ENCODE measurements around the gene HNF1A. TPM values are rescaled to one million over a fixed set of nuclear protein-coding genes. Genes with fewer than 3 reads are reported as not detected.

Gene HNF1A
- total RNA-seq, 4 donors from 2014 or later: not detected

DNA sequence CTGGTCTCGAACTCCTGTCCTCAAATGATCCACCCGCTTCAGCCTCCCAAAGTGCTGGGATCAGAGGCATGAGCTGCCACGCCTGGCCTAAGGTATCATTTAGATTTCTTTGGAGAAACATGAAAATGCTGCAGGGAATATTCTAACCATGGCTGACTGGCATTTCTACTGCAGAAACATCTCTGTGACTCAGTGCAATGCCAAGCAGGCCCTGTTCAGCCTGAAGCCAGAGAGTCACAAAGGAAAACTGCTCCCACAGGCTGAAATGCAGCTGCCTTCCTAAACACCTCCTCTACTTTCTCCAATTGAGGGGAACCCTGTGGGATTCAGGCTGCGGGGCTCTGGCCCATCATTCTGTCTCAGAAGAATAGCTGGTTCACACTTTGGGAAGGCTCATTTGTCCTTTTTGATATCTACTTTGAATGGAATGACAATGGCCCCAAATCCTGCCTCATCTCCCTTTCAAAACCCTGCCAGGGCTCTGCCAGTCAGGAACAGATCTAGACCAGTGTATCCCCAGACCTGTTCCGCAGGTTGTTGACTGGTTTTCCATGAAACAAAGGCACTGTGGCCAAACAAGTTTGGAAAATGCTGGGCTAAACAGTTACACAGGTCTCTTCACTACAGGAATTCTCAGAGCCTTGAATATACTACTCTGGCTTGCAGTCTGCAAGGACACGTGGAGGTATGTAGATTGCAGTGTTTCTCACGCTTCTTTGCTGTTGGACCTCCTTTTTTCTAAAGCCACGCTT is 30.2 kb downstream of the HNF1A start:
- intact Hi-C loops (cut with DNase I): no loop called here
- no peak overlapping the region for H3K27ac ChIP-seq
- H3K36me3 ChIP-seq: peaks cover 20 to 42% of the 10 kb centered on the region in 2 donors
- no peaks in the 10 kb centered on the region for H3K4me1 ChIP-seq
- no peaks in the 10 kb centered on the region for H3K9me3 ChIP-seq
- TF ChIP-seq, protein P1, sequence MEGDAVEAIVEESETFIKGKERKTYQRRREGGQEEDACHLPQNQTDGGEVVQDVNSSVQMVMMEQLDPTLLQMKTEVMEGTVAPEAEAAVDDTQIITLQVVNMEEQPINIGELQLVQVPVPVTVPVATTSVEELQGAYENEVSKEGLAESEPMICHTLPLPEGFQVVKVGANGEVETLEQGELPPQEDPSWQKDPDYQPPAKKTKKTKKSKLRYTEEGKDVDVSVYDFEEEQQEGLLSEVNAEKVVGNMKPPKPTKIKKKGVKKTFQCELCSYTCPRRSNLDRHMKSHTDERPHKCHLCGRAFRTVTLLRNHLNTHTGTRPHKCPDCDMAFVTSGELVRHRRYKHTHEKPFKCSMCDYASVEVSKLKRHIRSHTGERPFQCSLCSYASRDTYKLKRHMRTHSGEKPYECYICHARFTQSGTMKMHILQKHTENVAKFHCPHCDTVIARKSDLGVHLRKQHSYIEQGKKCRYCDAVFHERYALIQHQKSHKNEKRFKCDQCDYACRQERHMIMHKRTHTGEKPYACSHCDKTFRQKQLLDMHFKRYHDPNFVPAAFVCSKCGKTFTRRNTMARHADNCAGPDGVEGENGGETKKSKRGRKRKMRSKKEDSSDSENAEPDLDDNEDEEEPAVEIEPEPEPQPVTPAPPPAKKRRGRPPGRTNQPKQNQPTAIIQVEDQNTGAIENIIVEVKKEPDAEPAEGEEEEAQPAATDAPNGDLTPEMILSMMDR (IDR thresholded peaks at IDR 0.05): no peak
- no peak for TF ChIP-seq POLR2A (IDR thresholded peaks at IDR 0.05)
- WGBS, 2 donors: 94 to 96% methylated on average over 8 of the region's 8 CpGs
- H3K4me3 ChIP-seq (replicated peaks in 1 of 3): no peak overlapping the region
- no peaks in the 10 kb centered on the region for H3K27me3 ChIP-seq
- DNase-seq: no peak

DNA sequence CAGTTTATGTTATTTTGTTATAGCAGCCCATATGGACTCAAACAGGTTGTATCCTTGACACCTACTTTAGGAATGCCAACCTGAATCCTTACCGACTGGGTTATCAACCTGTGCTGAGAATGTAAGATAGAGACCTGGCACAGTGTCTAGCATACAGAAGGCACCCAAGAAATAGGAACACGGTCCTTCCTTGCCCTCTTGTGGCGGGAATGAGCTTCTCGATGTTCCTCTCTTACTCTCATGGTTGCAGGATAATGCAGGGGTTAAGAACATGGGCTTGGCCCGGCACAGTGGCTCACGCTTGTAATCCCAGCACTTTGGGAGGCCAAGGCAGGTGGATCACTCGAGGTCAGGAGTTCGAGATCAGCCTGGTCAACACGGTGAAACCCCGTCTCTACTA is 31.4 kb downstream of the HNF1A start:
- H3K36me3 ChIP-seq: peaks cover 14 to 30% of the 10 kb centered on the region in 2 donors
- WGBS, 2 donors: 68 to 73% methylated on average over 10 of the region's 10 CpGs
- peak; percentile 13 to 17 for DNase-seq
- no peak overlapping the region for H3K4me3 ChIP-seq (replicated peaks in 1 of 3)
- intact Hi-C loops (cut with DNase I): no loop called here
- no peaks in the 10 kb centered on the region for H3K4me1 ChIP-seq
- H3K27me3 ChIP-seq: no peaks in the 10 kb centered on the region
- TF ChIP-seq, protein P1 (IDR thresholded peaks at IDR 0.05): peak in 3 of 6 experiments; percentile 12 to 22 (median 19)
- no peak for TF ChIP-seq POLR2A (IDR thresholded peaks at IDR 0.05)
- no peaks in the 10 kb centered on the region for H3K9me3 ChIP-seq
- H3K27ac ChIP-seq: no peak overlapping the region

DNA sequence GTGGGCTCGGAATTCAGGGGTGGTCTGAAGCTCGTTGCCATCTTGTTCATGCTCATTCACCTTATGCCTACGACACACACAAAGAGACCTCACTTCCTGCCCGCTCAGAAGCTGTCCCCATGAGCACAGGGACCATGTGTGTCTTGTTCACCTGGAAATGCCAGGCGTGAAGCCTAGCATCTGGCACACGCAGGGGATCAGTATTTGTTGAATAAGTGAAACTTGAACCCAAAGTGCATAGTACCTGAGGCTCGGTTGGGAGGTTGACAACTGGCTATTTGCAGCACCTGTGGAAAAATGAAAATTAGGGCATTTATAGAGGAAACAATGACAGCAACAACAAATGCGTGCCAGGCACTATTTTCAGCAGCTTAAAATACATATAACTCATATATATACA is 32.5 kb downstream of the HNF1A start:
- no peaks in the 10 kb centered on the region for H3K27me3 ChIP-seq
- WGBS, 2 donors: 92 to 95% methylated on average over 8 of the region's 8 CpGs
- H3K27ac ChIP-seq: no peak overlapping the region
- no peak overlapping the region for H3K4me3 ChIP-seq (replicated peaks in 1 of 3)
- no peak for TF ChIP-seq POLR2A (IDR thresholded peaks at IDR 0.05)
- TF ChIP-seq, protein P1 (IDR thresholded peaks at IDR 0.05): no peak
- H3K4me1 ChIP-seq: peaks cover 5% of the 10 kb centered on the region in 2 donors
- no peaks in the 10 kb centered on the region for H3K9me3 ChIP-seq
- DNase-seq: no peak
- H3K36me3 ChIP-seq: peaks cover 14 to 29% of the 10 kb centered on the region in 2 donors
- intact Hi-C loops (cut with DNase I): no loop called here

DNA sequence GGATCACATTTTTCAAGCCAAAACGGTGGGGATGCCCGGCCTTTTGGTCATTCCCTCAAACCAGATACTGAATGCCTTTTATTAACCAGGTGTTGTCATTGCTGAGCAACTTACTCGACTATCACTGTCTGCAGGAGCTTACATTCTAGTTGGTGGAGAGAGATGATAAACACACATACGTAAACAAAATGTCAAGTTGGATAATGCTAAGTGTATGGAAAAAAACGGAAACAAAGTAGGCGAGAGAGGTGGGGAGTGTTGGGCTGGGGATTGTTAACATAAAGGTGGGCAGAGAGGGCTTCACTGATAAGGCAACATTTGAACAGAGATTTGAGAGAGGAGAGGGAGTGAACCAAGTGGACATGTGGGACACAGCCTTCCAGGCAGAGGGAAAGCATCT is 33.5 kb downstream of the HNF1A start:
- H3K27me3 ChIP-seq: no peaks in the 10 kb centered on the region
- H3K36me3 ChIP-seq: peaks cover 14 to 25% of the 10 kb centered on the region in 2 donors
- intact Hi-C loops (cut with DNase I): no loop called here
- H3K4me3 ChIP-seq (replicated peaks in 1 of 3): no peak overlapping the region
- H3K27ac ChIP-seq: no peak overlapping the region
- DNase-seq: no peak
- WGBS, 2 donors: 86 to 90% methylated on average over 6 of the region's 6 CpGs
- H3K9me3 ChIP-seq: no peaks in the 10 kb centered on the region
- H3K4me1 ChIP-seq: peaks cover 5 to 6% of the 10 kb centered on the region in 2 donors
- TF ChIP-seq POLR2A (IDR thresholded peaks at IDR 0.05): no peak
- TF ChIP-seq, protein P1 (IDR thresholded peaks at IDR 0.05): no peak

- TF ChIP-seq, protein P1 (IDR thresholded peaks at IDR 0.05): no peak
- no peak for TF ChIP-seq POLR2A (IDR thresholded peaks at IDR 0.05)
- H3K36me3 ChIP-seq: peaks cover 14 to 17% of the 10 kb centered on the region in 2 donors
- intact Hi-C loops (cut with DNase I): no loop called here
- no peaks in the 10 kb centered on the region for H3K9me3 ChIP-seq
- H3K27ac ChIP-seq: no peak overlapping the region
- WGBS, 2 donors: 86 to 96% methylated on average over 3 of the region's 3 CpGs
- H3K27me3 ChIP-seq: no peaks in the 10 kb centered on the region
- peaks cover 5 to 6% of the 10 kb centered on the region in 2 donors for H3K4me1 ChIP-seq
- H3K4me3 ChIP-seq (replicated peaks in 1 of 3): no peak overlapping the region
- DNase-seq: no peak
Observed at GRCh38 chr12:121013715-121014114, 35.4 kb downstream of the HNF1A start.
